GM13977 (cell line): ENCODE results near the gene OR10G8.

Experiments
- DNase-seq: peaks from one replicate; pipeline ENCODE4 v3.0.0; 2012; ENCODE audit warnings: low spot score
- CTCF ChIP-seq: IDR thresholded peaks from 2 replicates; pipeline ENCODE4 v1.5.1; 2012; ENCODE audit warnings: mild to moderate bottlenecking, control low read depth; ENCODE audit not compliant: insufficient read depth; ENCODE audit errors: extremely low read depth, missing control alignments
- in situ Hi-C: fragments of 300-500 bp; cut with MboI; formaldehyde crosslinking; loops from one replicate; pipeline ENCODE4 v1.12.0; 2022; ENCODE audit warnings: low sequenced_read_pairs, low pct_unique_long_range_greater_than_20kb, mixed read lengths, inconsistent platforms; ENCODE audit not compliant: unreplicated experiment

The OR10G8 gene

GRCh38 chr11:124069429-124070401 is 43.1 kb downstream of the OR10G8 start:
- in situ Hi-C loops = loop anchor here (25.0 kb wide), 1 partner anchor 518 kb away; no protein-coding TSS in a partner anchor
- TF ChIP-seq CTCF = peak; percentile 72
- DNase-seq = no peak

- in situ Hi-C loops = loop anchor here (25.0 kb wide), 1 partner anchor 516 kb away; no protein-coding TSS in a partner anchor
- DNase-seq = peak; percentile 64
- peak; percentile 71 for TF ChIP-seq CTCF
These were observed 44.5 kb downstream of the OR10G8 start for GRCh38 chr11:124070915-124071622.

GRCh38 chr11:124071623-124071948 is 45.0 kb downstream of the OR10G8 start:
- DNase-seq = no peak
- TF ChIP-seq CTCF = no peak
- in situ Hi-C loops = loop anchor here (25.0 kb wide), 1 partner anchor 516 kb away; no protein-coding TSS in a partner anchor

GRCh38 chr11:124072147-124072546 is 45.5 kb downstream of the OR10G8 start:
- in situ Hi-C loops = loop anchor here (25.0 kb wide), 1 partner anchor 515 kb away; no protein-coding TSS in a partner anchor
- no peak for TF ChIP-seq CTCF
- DNase-seq = no peak

- in situ Hi-C loops = loop anchor here (25.0 kb wide), 1 partner anchor 513 kb away; no protein-coding TSS in a partner anchor
- TF ChIP-seq CTCF = no peak
- no peak for DNase-seq
These were observed 48.0 kb downstream of the OR10G8 start for GRCh38 chr11:124074554-124074953.

- no peak for DNase-seq
- in situ Hi-C loops = no loop called here
- no peak for TF ChIP-seq CTCF
These were observed 48.9 kb downstream of the OR10G8 start for GRCh38 chr11:124075492-124075840.
